Right renal cortex interstitium (tissue), 3 donors: ENCODE measurements around the gene LILRA1. TPM values are rescaled to one million over a fixed set of nuclear protein-coding genes. Genes with fewer than 3 reads are reported as not detected.

Experiments
- polyA plus RNA-seq, 3 donors: library from polyadenylated mRNA; unstranded; fragments of 120-200 nt; gene quantifications; one replicate each; pipeline ENCODE4 v1.2.1, GENCODE V29; 2013; ENCODE audit not compliant: insufficient read length in 3 of 3

The LILRA1 gene
- polyA plus RNA-seq, 3 donors = 0.43 to 0.61 (median 0.51) TPM

Other genes with a start within 250 kb of the LILRA1 start
- 1 to 10 TPM; 3.1 to 5.1 (median 3.7) TPM for gene LAIR1, start 228.7 kb upstream of the LILRA1 start, polyA plus RNA-seq
- gene TTYH1, start 178.2 kb upstream of the LILRA1 start, polyA plus RNA-seq = 1 to 10 TPM; 6.2 to 7.0 (median 6.9) TPM
- 10 to 100 TPM; 67.0 to 96.9 (median 68.5) TPM for gene LENG8, start 144.4 kb upstream of the LILRA1 start, polyA plus RNA-seq
- 1 to 10 TPM; 1.2 to 2.2 (median 1.5) TPM for gene LENG9, start 129.9 kb upstream of the LILRA1 start, polyA plus RNA-seq
- 10 to 100 TPM; 20.2 to 22.0 (median 21.7) TPM for gene CDC42EP5, start 120.3 kb upstream of the LILRA1 start, polyA plus RNA-seq
- under 1 TPM in 1 of 3 donors, not detected in 2; 0.27 TPM for gene LAIR2, start 90.8 kb upstream of the LILRA1 start, polyA plus RNA-seq
- under 1 TPM; 0.55 to 0.92 (median 0.58) TPM for gene LILRA2, start 19.8 kb upstream of the LILRA1 start, polyA plus RNA-seq
- gene LILRB1, start 36.9 kb downstream of the LILRA1 start, polyA plus RNA-seq = 1 to 10 TPM; 1.2 to 1.6 (median 1.5) TPM
- gene LILRB4, start 69.4 kb downstream of the LILRA1 start, polyA plus RNA-seq = 1 to 10 TPM in 2 of 3 donors, under 1 TPM in 1; 0.67 to 1.2 (median 1.1) TPM
- gene KIR3DL3, start 130.8 kb downstream of the LILRA1 start, polyA plus RNA-seq = not detected
- gene KIR2DL3, start 144.9 kb downstream of the LILRA1 start, polyA plus RNA-seq = under 1 TPM in 1 of 3 donors, not detected in 2; 0.10 TPM
- gene KIR2DL1, start 176.2 kb downstream of the LILRA1 start, polyA plus RNA-seq = under 1 TPM in 1 of 3 donors, not detected in 2; 0.10 TPM
- gene KIR2DL4, start 210.0 kb downstream of the LILRA1 start, polyA plus RNA-seq = not detected
- not detected for gene KIR3DL1, start 222.8 kb downstream of the LILRA1 start, polyA plus RNA-seq
- gene KIR2DS4, start 239.0 kb downstream of the LILRA1 start, polyA plus RNA-seq = under 1 TPM in 1 of 3 donors, not detected in 2; 0.10 TPM